ENCODE results near the gene GLRX.
"Not testable (repeated sequence)": the region's sequence is repeated elsewhere in the genome, so short reads cannot be mapped to it uniquely, and the experiment has no call there.

Gene GLRX, protein sequence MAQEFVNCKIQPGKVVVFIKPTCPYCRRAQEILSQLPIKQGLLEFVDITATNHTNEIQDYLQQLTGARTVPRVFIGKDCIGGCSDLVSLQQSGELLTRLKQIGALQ

DNA sequence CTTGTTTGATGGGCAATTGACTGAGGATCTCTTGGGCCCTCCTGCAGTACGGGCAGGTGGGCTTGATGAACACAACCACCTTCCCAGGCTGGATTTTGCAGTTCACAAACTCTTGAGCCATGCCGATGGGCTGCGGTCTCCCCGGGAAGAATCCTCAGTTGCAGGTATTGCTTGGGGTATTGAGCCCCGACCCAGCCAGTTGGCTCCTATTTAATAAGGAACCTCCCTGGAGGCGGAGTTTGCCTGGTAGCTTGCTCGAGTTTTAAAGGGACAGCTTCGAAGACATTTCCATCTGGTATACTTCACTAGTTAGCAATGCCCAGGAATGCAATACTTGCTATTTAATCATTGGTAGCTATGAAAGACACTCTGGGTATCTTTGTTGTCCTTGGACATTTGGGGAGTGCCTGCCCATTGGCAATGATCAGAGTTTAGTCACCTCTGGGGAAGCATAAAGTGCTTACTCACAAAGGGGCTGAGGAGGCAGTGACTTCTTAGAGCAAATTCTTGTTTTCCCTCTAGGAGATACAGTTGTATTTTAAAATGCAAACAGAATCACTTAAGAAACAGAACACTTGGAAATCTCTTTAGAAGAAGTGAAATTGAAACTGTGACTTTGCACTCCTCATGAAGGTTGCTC is at the start of gene GLRX:
Gene GLRX, minus strand, starts transcription at position 185 of the 640 bp plus-strand sequence. Its CDS starts 64 bp downstream, at position 121.
- TF ChIP-seq, protein P1, sequence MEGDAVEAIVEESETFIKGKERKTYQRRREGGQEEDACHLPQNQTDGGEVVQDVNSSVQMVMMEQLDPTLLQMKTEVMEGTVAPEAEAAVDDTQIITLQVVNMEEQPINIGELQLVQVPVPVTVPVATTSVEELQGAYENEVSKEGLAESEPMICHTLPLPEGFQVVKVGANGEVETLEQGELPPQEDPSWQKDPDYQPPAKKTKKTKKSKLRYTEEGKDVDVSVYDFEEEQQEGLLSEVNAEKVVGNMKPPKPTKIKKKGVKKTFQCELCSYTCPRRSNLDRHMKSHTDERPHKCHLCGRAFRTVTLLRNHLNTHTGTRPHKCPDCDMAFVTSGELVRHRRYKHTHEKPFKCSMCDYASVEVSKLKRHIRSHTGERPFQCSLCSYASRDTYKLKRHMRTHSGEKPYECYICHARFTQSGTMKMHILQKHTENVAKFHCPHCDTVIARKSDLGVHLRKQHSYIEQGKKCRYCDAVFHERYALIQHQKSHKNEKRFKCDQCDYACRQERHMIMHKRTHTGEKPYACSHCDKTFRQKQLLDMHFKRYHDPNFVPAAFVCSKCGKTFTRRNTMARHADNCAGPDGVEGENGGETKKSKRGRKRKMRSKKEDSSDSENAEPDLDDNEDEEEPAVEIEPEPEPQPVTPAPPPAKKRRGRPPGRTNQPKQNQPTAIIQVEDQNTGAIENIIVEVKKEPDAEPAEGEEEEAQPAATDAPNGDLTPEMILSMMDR (IDR thresholded peaks at IDR 0.05; ENCODE audit: borderline replicate concordance, control extremely low read depth, extremely low read depth, insufficient read depth, missing control alignments): no peak
- in situ Hi-C loops (cut with MboI; ENCODE audit: low sequenced_read_pairs, unreplicated experiment): no loop called here
- peak; percentile 59 for DNase-seq (ENCODE audit: low spot score)

DNA sequence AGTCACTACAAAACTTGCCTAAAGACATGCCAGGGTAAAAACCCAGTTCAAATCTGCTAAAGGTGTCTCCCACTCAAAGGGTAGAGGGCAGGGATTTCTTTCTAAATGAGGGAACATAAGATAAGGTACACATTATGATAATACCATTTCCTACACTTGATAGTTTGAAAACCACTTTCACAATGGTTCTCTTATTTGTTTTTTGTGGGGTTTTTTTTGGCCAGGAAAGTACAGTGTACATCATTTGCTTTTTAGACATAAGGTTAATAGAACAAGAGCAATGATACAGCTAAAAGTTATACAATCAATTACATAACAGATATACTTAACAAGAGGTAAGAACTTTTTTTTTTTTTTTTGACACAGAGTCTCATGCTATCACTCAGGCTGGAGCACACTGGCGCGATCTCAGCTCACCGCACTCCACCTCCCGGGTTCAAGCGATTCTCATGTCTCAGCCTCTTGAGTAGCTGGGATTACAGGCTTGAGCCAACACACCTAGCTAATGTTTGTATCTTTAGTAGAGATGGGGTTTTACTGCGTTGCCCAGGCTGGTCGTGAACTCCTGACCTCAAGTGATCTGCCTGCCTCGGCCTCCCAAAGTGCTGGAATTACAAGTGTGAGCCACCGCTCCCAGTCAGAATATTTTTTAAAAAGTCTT is 48.8 kb upstream of the GLRX start:
- TF ChIP-seq, protein P1 (IDR thresholded peaks at IDR 0.05; ENCODE audit: borderline replicate concordance, control extremely low read depth, extremely low read depth, insufficient read depth, missing control alignments): no peak
- no peak for DNase-seq (ENCODE audit: low spot score)
- in situ Hi-C loops (cut with MboI; ENCODE audit: low sequenced_read_pairs, unreplicated experiment): no loop called here

DNA sequence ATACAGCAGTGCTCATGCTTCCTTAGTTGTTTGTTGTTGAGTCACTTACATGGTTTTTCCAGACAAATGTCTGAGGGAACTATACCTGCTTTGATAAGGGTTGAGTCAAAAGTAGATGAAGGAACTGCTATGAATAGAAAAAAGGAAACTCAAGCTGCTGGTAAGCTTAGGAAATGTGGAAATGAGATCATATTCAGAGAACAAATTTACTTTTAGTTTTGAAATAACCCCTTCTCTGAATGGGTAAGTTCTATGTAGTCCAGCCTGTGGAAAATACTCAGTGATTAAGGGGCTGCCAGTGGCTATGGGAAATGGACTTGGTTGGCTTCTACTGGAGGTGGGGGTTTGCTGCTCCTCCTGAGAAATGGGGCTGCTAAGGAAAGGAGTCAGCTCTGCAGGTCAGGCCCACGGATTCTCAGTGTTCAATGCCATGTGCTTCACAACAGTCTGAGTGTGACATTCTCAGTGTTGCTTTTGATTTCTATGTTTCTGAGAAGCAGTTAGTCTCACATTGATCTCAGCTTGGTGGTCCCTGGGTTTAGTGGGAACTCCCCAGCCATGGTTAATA is 47.7 kb upstream of the GLRX start:
- TF ChIP-seq, protein P1 (IDR thresholded peaks at IDR 0.05; ENCODE audit: borderline replicate concordance, control extremely low read depth, extremely low read depth, insufficient read depth, missing control alignments): no peak
- DNase-seq (ENCODE audit: low spot score): peak; percentile 47
- in situ Hi-C loops (cut with MboI; ENCODE audit: low sequenced_read_pairs, unreplicated experiment): no loop called here

DNA sequence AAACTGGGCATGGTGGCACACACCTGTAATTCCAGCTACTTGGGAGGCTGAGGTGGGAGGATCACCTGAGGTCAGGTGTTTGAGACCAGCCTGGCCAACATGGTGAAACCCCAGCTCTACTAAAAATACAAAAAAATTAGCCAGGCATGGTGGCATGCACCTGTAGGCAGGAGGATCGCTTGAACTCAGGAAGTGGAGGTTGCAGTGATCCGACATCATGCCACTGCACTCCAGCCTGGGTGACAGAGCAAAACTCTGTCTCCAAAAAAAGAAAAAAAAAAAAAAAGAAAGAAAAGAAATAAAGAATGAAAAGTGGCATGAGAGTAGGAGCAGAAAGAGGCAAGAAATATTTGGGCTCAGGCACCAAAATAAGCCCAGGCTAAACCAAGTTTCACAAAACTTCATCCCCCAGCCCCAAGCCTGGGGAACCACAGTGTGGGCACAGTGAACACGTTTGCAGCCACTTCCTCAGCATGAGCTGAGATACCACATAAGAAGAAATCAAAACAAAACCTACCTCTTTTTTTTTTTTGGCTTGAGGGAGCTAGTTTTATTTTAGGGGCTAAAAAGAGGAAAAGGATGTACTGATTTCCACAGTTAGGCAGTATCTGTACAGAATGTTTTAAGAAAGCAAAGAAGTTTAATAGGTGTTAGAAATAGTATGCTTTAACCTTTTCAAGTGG is 46.8 kb upstream of the GLRX start:
- DNase-seq (ENCODE audit: low spot score); in situ Hi-C loops (cut with MboI; ENCODE audit: low sequenced_read_pairs, unreplicated experiment): not testable (repeated sequence)

- no peak for DNase-seq (ENCODE audit: low spot score)
- in situ Hi-C loops (cut with MboI; ENCODE audit: low sequenced_read_pairs, unreplicated experiment): no loop called here
- TF ChIP-seq, protein P1 (IDR thresholded peaks at IDR 0.05; ENCODE audit: borderline replicate concordance, control extremely low read depth, extremely low read depth, insufficient read depth, missing control alignments): no peak
Observed at GRCh38 chr5:95868136-95868535, 45.6 kb upstream of the GLRX start.

- in situ Hi-C loops (cut with MboI; ENCODE audit: low sequenced_read_pairs, unreplicated experiment): no loop called here
- TF ChIP-seq, protein P1 (IDR thresholded peaks at IDR 0.05; ENCODE audit: borderline replicate concordance, control extremely low read depth, extremely low read depth, insufficient read depth, missing control alignments): no peak
- no peak for DNase-seq (ENCODE audit: low spot score)
Observed at GRCh38 chr5:95866435-95867040, 44.0 kb upstream of the GLRX start.

All from GM13976 (cell line).